Measurements from ENCODE around the gene EVI2B.
A peak's percentile ranks its signal among the peaks of the same experiment; 100 is the strongest.
"Not testable (repeated sequence)": the region's sequence is repeated elsewhere in the genome, so short reads cannot be mapped to it uniquely, and the experiment has no call there.

Gene EVI2B, protein sequence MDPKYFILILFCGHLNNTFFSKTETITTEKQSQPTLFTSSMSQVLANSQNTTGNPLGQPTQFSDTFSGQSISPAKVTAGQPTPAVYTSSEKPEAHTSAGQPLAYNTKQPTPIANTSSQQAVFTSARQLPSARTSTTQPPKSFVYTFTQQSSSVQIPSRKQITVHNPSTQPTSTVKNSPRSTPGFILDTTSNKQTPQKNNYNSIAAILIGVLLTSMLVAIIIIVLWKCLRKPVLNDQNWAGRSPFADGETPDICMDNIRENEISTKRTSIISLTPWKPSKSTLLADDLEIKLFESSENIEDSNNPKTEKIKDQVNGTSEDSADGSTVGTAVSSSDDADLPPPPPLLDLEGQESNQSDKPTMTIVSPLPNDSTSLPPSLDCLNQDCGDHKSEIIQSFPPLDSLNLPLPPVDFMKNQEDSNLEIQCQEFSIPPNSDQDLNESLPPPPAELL

GRCh38 chr17:31313982-31314781, at the start of gene EVI2B:
Gene EVI2B (minus strand): TSS chr17:31314054. CDS start chr17:31305609, 8,445 bp downstream.
- no peak for DNase-seq

GRCh38 chr17:31357839-31358394, 44.1 kb upstream of the EVI2B start:
- DNase-seq = peak; percentile 18

- DNase-seq = no peak
Observed at GRCh38 chr17:31357091-31357490, 43.2 kb upstream of the EVI2B start.

DNA sequence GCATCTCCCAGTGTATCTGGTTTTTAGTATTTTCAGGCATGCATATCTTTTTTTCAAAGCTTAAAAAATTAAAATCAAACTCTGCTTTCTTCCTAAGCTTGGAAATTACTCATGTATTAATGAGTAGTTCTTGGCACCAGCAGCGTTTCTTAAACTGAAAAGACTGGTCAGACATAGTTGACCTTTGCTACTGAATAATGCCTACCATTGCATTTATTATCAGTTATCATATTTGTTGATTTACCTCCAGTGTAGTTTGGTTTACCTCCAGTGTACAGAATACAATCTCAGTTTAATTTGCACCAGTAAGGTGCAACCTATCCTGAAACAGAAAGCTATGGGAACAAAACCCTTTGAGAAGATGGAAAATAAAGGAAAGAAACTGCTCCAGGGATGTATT, 42.1 kb upstream of the EVI2B start:
- no peak for DNase-seq

GRCh38 chr17:31349454-31349853, 35.6 kb upstream of the EVI2B start:
- DNase-seq = no peak

DNA sequence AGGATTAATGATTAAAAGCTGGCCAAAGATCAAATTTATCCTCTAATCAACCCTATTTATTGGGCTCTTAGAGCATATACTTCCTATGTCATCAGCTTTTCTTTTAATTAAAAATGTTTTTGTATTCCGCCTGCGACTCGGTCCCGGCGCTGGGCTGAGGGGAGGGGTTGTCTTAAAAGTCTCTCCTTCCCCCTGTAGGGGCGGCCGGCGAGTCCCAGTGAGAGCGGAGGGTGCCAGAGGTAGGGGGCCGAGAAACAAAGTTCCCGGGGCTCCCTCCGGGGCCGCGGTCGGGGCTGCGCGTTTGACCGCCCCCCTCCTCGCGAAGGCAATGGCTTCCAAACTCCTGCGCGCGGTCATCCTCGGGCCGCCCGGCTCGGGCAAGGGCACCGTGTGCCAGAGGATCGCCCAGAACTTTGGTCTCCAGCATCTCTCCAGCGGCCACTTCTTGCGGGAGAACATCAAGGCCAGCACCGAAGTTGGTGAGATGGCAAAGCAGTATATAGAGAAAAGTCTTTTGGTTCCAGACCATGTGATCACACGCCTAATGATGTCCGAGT, 31.4 kb upstream of the EVI2B start:
- not testable (repeated sequence) for DNase-seq

GRCh38 chr17:31339906-31340661, 26.2 kb upstream of the EVI2B start:
- no peak for DNase-seq

DNA sequence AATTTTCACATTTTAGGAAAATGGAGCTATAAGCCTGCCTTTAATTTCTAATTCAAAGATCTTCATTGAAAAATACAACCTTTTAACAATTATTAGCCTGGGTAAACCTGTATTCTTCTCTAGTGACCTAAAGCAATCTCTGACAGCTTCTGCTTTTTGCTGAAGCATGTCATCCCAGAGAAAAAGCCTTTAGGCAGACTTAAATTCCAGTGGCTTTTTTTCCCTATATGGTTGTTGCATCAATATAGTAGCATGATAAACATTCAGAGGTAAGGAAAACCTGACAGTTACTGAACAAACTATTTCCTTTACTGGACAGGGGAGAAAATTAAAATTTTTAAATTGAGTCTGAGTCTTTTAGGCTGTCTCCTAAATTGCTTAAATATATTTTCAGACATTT, 15.4 kb upstream of the EVI2B start:
- no peak for DNase-seq

DNA sequence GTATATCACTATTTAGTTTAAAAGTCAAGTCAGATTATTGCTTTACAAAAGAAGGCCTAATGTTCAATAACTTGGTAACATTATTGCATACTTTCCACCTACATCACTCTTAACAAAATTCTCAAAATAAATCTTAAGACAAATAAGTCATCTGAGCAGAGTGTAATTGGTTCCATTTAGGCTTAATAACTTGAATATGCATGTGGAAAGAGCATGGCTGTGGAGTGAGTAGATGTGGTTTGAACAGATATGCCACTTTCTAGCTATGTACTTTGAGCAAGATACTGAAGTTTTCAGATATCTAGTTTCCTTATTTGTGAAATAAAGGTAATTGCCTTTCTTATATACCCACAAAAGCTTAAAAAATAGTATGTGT, 14.3 kb upstream of the EVI2B start:
- no peak for DNase-seq

DNA sequence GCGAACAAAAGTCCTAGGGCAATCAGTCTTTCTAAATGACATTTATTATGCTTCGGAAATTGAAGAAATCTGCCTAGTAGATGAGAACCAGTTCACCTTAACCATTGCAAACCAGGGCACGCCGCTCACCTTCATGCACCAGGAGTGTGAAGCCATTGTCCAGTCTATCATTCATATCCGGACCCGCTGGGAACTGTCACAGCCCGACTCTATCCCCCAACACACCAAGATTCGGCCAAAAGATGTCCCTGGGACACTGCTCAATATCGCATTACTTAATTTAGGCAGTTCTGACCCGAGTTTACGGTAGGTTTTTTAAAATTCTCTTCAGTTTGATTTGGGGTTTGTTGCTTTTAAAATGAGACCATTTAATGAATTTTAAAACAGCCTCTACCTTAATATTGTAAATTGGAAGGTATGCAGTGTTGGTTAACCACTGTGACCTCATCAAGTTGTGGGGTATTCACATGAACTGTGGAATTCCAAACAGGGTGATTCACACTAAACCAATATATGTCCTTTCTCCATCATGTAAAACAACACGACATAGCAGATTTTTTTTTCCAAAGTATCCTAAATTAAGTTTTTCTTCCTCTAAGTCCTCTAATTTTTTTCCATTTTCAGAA, 13.8 kb upstream of the EVI2B start:
- DNase-seq = no peak

- no peak for DNase-seq
Observed at GRCh38 chr17:31323551-31323950, 9.7 kb upstream of the EVI2B start.

- DNase-seq = no peak
Observed at GRCh38 chr17:31321966-31322365, 8.1 kb upstream of the EVI2B start.

- no peak for DNase-seq
Observed at GRCh38 chr17:31321481-31321880, 7.6 kb upstream of the EVI2B start, which contains the start of gene EVI2A. Gene EVI2A (minus strand): TSS chr17:31321622. CDS start chr17:31319013, 2,609 bp downstream.

DNA sequence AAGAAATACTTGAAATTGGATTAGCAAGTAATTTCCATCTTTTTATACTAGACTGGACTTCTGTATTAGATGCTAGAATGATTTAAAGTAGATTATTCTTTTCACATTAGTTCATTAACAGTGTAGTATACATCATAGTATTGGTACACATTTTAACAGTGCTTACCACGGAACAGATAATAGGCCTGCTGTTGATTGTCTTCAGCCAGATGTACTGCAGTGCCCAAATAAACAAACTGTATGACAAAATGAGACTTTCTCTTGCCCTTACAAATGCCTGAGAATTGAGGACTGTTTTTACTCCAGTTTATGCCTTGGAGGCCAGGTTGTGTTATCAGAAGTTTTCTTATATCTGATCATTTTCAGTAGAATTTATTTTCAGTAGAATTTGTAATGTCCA, 6.9 kb upstream of the EVI2B start:
- DNase-seq = no peak

GRCh38 chr17:31320241-31320640, 6.4 kb upstream of the EVI2B start:
- DNase-seq = no peak

GRCh38 chr17:31318851-31319661, 5.2 kb upstream of the EVI2B start:
- no peak for DNase-seq

GRCh38 chr17:31318298-31318801, 4.5 kb upstream of the EVI2B start:
- no peak for DNase-seq

DNA sequence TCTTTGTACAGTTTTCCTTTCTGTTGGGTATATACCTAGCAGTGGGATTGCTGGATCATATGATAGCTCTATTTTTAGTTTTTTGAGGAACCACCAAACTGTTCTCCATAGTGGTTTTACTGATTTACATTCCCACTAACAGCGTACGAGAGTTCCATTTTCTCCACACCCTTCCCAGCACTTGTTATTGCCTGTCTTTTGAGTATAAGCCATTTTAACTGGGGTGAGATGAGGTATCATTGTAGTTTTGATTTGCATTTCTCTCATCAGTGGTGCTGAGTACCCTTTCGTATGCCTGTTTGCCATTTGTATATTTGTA, 887 bp upstream of the EVI2B start:
- DNase-seq = no peak

DNA sequence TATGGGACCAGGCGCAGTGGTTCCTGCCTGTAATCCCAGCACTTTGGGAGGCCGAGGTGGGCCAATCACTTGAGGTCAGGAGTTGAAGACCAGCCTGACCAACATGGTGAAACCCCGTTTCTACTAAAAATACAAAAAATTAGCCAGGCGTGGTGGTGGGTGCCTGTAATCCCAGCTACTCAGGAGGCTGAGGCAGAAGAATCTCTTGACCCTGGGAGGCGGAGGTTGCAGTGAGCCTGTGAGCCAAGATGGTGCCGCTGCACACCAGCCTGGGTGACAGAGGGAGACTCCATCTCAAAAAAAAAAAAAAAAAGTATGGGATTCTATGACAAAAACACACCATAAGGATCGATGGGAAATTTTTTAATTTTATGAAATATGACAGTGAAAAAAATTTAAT, 1.6 kb downstream of the EVI2B start:
- DNase-seq = not testable (repeated sequence)

- DNase-seq = no peak
Observed at GRCh38 chr17:31311526-31311925, 2.3 kb downstream of the EVI2B start.

DNA sequence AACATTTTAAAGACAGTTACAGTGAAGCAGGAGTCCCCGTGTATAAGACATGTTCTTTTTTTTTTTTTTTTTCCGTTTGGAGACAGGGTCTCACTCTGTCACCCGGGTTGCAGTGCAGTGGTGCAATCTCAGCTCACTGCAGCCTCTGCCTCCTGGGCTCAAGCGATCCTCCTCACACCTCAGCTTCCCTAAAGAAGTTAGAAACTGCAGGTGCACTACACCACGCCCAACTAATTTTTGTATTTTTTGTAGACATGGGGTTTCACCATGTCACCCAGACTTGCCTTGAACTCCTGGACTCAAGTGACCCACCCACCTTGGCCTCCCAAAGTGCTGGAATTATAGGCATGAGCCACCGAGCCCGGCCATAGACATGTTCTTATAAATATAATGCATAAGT, 3.0 kb downstream of the EVI2B start:
- no peak for DNase-seq
